Calu3 (cell line): ENCODE measurements around the gene APAF1. TPM values are rescaled to one million over a fixed set of nuclear protein-coding genes. Genes with fewer than 3 reads are reported as not detected.

ENCODE experiments used
- BruUV-seq: library from RNA; stranded (reverse); fragments of 400-500 nt; replicated peaks from 2 replicates; lab custom pipeline; 2021; lab: Mats Ljungman, UMichigan
- CTCF ChIA-PET: fragments of 300-600 bp; sonication (Branson Sonifier 250); formaldehyde crosslinking; loops from one replicate; lab custom pipeline; 2022; ENCODE audit warnings: antibody characterized with exemption; lab: Charles Lee
- DNase-seq: peaks from one replicate; pipeline ENCODE4 v3.0.0; 2022
- H3K27ac Mint-ChIP-seq: one replicate; pipeline ENCODE4 v1.8.0; 2022; ENCODE audit warnings: mixed read lengths; ENCODE audit not compliant: unreplicated experiment
- H3K27me3 Mint-ChIP-seq: one replicate; pipeline ENCODE4 v1.8.0; 2022; ENCODE audit warnings: mixed read lengths; ENCODE audit not compliant: unreplicated experiment
- H3K36me3 Mint-ChIP-seq: one replicate; pipeline ENCODE4 v1.8.0; 2022; ENCODE audit warnings: mild to moderate bottlenecking, moderate library complexity, mixed read lengths; ENCODE audit not compliant: insufficient read depth, unreplicated experiment
- H3K4me1 Mint-ChIP-seq: one replicate; pipeline ENCODE4 v1.8.0; 2022; ENCODE audit warnings: mild to moderate bottlenecking, low read depth, mixed read lengths; ENCODE audit not compliant: unreplicated experiment
- H3K4me3 Mint-ChIP-seq: one replicate; pipeline ENCODE4 v1.8.0; 2022; ENCODE audit warnings: mild to moderate bottlenecking, low read depth, moderate library complexity, mixed read lengths; ENCODE audit not compliant: unreplicated experiment
- H3K9me3 Mint-ChIP-seq: one replicate; pipeline ENCODE4 v1.8.0; 2022; ENCODE audit warnings: low read depth, mixed read lengths; ENCODE audit not compliant: unreplicated experiment
- CTCF ChIP-seq: fragments of 200-600 bp; IDR thresholded peaks from one replicate; pipeline ENCODE4 v1.8.0; 2022; ENCODE audit warnings: antibody characterized with exemption; ENCODE audit not compliant: unreplicated experiment
- intact Hi-C: fragments of 100-400 bp; cut with micrococcal nuclease; formaldehyde crosslinking; loops from one replicate; pipeline ENCODE4 v1.10.0; 2022; ENCODE audit not compliant: unreplicated experiment
- total RNA-seq: library from RNA; stranded (reverse); gene quantifications from 2 replicates; pipeline ENCODE4 v1.2.3, GENCODE V29; 2022

The APAF1 gene
- total RNA-seq, 1 experiment from 2014 or later: 24.7 TPM

DNA sequence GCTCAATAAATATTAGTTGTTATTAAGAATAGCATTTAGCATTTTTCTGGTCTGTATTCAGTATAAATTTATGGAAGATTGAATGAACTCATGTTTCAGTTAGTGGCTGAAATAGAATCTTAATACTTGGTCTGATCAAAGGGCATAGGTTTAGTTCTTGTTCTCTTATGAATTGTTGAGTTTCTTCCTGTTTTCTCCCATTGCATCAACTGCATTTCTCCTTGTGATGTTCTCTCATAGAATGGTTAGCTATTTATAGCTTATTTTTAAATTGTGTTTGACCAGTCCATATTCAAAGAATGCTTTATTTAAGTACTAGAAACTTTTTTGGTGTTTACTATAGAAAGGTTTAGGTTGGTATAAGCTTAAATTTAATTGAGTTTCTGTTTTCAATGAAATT, 29.8 kb downstream of the APAF1 start:
- no peak overlapping the region for H3K4me3 Mint-ChIP-seq
- no peaks in the 10 kb centered on the region for H3K4me1 Mint-ChIP-seq
- H3K27me3 Mint-ChIP-seq: no peaks in the 10 kb centered on the region
- no TSS peak for BruUV-seq
- H3K36me3 Mint-ChIP-seq: no peaks in the 10 kb centered on the region
- CTCF ChIA-PET: no interaction called here
- no peak for DNase-seq
- intact Hi-C loops: no loop called here
- TF ChIP-seq CTCF: no peak
- no peaks in the 10 kb centered on the region for H3K9me3 Mint-ChIP-seq
- H3K27ac Mint-ChIP-seq: no peak overlapping the region

- CTCF ChIA-PET: no interaction called here
- H3K9me3 Mint-ChIP-seq: no peaks in the 10 kb centered on the region
- intact Hi-C loops: no loop called here
- no peak overlapping the region for H3K4me3 Mint-ChIP-seq
- BruUV-seq: no TSS peak
- H3K4me1 Mint-ChIP-seq: no peaks in the 10 kb centered on the region
- no peak for DNase-seq
- no peak overlapping the region for H3K27ac Mint-ChIP-seq
- H3K27me3 Mint-ChIP-seq: no peaks in the 10 kb centered on the region
- peaks cover 5% of the 10 kb centered on the region for H3K36me3 Mint-ChIP-seq
- no peak for TF ChIP-seq CTCF
Observed at GRCh38 chr12:98678236-98678945, 33.3 kb downstream of the APAF1 start.

DNA sequence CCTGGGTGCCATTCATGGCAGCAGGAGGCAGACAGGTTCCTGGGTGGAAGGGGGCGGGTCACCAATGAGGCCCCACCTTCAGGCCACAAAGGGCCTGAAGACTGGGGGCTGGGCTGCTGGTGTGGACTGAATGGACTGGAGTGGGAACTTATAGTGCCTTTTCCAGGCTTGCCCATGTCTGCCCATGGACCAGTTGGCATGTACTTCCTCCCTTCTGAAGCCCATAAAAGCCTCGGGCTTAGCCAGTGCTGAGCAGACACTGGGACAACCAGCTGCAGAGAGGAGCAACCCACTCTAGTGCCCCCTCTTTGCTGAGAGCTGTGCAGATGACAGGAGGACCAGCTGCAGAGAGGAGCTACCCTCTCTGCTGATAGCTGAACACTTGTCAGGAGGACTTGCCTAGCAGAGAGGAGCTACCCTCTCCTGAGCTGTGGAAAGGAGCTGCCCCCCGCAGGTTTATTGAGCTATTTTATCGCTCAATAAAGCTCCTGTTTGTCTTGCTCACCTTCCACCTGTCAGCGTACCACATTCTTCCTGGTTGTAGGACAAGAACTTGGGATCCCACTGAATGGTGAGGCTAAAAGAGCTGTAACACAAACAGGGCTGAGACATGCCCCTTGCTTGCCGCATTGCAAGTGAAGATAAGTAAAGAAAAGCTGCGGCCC, 34.0 kb downstream of the APAF1 start:
- intact Hi-C loops: no loop called here
- H3K27ac Mint-ChIP-seq: no peak overlapping the region
- no peak for TF ChIP-seq CTCF
- CTCF ChIA-PET: no interaction called here
- no TSS peak for BruUV-seq
- no peak overlapping the region for H3K4me3 Mint-ChIP-seq
- no peaks in the 10 kb centered on the region for H3K27me3 Mint-ChIP-seq
- no peak for DNase-seq
- H3K36me3 Mint-ChIP-seq: peaks cover 5% of the 10 kb centered on the region
- no peaks in the 10 kb centered on the region for H3K4me1 Mint-ChIP-seq
- no peaks in the 10 kb centered on the region for H3K9me3 Mint-ChIP-seq

GRCh38 chr12:98679611-98680005, 34.5 kb downstream of the APAF1 start:
- H3K27me3 Mint-ChIP-seq: no peaks in the 10 kb centered on the region
- BruUV-seq: no TSS peak
- peaks cover 5% of the 10 kb centered on the region for H3K36me3 Mint-ChIP-seq
- H3K9me3 Mint-ChIP-seq: no peaks in the 10 kb centered on the region
- CTCF ChIA-PET: no interaction called here
- H3K4me3 Mint-ChIP-seq: no peak overlapping the region
- no peak for DNase-seq
- H3K27ac Mint-ChIP-seq: no peak overlapping the region
- intact Hi-C loops: loop anchor here (10.0 kb wide), 1 partner anchor 55 kb away; no protein-coding TSS in a partner anchor
- no peaks in the 10 kb centered on the region for H3K4me1 Mint-ChIP-seq
- no peak for TF ChIP-seq CTCF
